Ovary (tissue), 9 donors: ENCODE results near the gene VAX1. TPM values are rescaled to one million over a fixed set of nuclear protein-coding genes. Genes with fewer than 3 reads are reported as not detected.
A peak's percentile ranks its signal among the peaks of the same experiment; 100 is the strongest.

Source experiments
- DNase-seq, 5 donors: peaks; one replicate each; pipeline ENCODE4 v3.0.0-alpha.2; 2019 to 2020
- H3K27ac ChIP-seq, 2 donors: fragments of 200-600 bp; one replicate each; pipeline versions ENCODE4 v1.5.1 to v1.8.0; 2019 to 2022
- H3K27me3 ChIP-seq: fragments of 200-600 bp; one replicate; pipeline ENCODE4 v1.8.0; 2022
- H3K36me3 ChIP-seq: fragments of 200-600 bp; sonication (generic); one replicate; pipeline ENCODE4 v1.5.1; 2019
- H3K4me1 ChIP-seq: one replicate; pipeline ENCODE4 v1.8.1; 2013; ENCODE audit warnings: mild to moderate bottlenecking, moderate library complexity; ENCODE audit not compliant: insufficient read depth
- H3K4me3 ChIP-seq: fragments of 200-600 bp; sonication (generic); one replicate; pipeline ENCODE4 v1.5.1; 2017
- H3K9me3 ChIP-seq, 2 donors: fragments of 200-600 bp in 1 of 2; sonication (generic) in 1 of 2; one replicate each; pipeline versions ENCODE4 v1.5.1 to v1.8.1; 2013 to 2019; ENCODE audit warnings: mild to moderate bottlenecking in 1 of 2, moderate library complexity in 1 of 2
- EP300 ChIP-seq: sonication (generic); formaldehyde crosslinking; IDR thresholded peaks from one replicate; pipeline ENCODE4 v1.6.1; 2017; ENCODE audit warnings: antibody characterized with exemption
- POLR2A ChIP-seq: fragments of 450-650 bp; IDR thresholded peaks from one replicate; pipeline ENCODE4 v1.6.1; 2017; ENCODE audit warnings: antibody characterized with exemption, mild to moderate bottlenecking, moderate library complexity
- WGBS, 3 donors: extraction: QIAGEN DNeasy Blood & Tissue Kit in 1 of 3; methylation state at CpG; one replicate each; pipeline versions ENCODE4 v1.1.5 to v1.1.7; 2013 to 2017; 5-methylcytosine and 5-hydroxymethylcytosine counted together
- intact Hi-C, 4 donors: fragments of 100-400 bp; cut with DNase I; formaldehyde crosslinking; loops; one replicate each; pipeline versions ENCODE4 v1.11.0 to v1.15.1; 2022 to 2023
- polyA plus RNA-seq, 2 donors: library from polyadenylated mRNA; stranded (reverse); fragments of 200-250 nt in 1 of 2; fragments of 350-450 nt in 1 of 2; fragmentation: Illumina TruSeq in 1 of 2; extraction: RNeasy Lipid Tissue Mini Kit (QIAGEN cat#74804) in 1 of 2; gene quantifications; one replicate each; pipeline ENCODE4 v1.2.3, GENCODE V29; 2013 to 2014
- total RNA-seq, 7 donors: library from RNA; depleted of rRNA in 2 of 7; stranded (reverse); fragments of >200 nt in 2 of 7; fragmentation: NEBNext Ultra II Directional in 3 of 7; extraction: Animal tissue kit (Norgen Biotek cat#: 25700) in 3 of 7; gene quantifications; one replicate each; pipeline versions ENCODE4 v1.1.0 to v1.2.4, GENCODE V29; 2016 to 2023
- TF ChIP-seq, protein P1 (sequence below), 3 donors: fragments of 450-650 bp in 2 of 3; fragments of 200-600 bp in 1 of 3; IDR thresholded peaks; one replicate each; pipeline versions ENCODE4 v1.5.1 to v1.8.0; 2016 to 2022; ENCODE audit warnings: antibody characterized with exemption in 3 of 3, mild to moderate bottlenecking in 1 of 3
- donor health status: DM: no; HTN: no; CAD: no; lungs with moderate emphysema.
- donor health status: DM: no; HTN: no; CAD: no.
- donor health status: Bipolar disorder and iron deficiency.
- donor health status: DM: yes; HTN: yes; CAD: no.
- donor health status: DM: no; HTN: no; CAD: no.
- donor health status: DM: yes; HTN: yes; CAD: no.

VAX1 gene
- total and polyA plus RNA-seq, 9 donors, result not detected

DNA sequence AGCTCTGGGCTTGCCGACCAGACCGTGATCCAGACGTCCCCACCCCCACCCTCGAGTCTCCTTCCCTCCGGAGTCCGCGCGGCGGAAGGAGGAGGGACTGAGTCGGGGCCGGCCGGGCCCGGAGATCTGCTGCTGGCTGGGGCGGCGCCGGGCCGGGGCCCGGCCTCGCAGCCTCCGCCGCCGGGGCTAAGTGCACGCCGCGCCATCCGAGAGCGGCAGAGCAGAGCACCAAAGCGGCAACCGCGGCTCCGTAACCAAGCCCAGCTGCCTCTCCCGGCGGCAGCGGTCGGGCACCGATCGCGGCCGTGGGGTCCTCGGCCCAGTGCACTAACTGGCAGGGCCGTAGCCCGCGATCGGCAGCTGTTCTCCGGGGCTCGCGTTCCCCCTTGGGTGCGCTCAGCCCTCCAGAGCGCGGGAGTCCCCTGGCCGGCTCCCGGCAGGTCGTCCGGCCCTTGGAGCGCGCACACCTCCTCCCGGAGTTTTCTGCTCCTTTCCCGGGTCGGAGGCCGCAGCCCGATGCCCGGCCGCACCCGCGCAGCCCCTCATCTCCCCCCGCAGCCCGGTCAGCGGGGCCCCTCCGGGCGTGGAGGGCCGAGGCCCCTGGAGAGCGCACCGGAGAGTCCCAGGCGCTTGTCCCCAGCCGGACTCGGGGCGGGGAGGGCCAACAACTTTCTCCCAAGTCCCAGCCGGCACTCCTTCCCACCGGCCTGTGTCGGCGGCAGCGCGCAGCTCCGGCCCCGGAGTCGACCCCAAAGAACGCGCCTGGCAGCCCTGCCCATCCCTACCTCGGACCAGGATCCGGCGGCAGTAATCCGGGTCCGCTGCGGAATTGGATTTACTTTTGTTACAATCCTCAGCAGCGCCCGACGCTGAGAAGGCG lies 799 bp downstream of the VAX1 start:
- TF ChIP-seq POLR2A (no peak), EP300 (no peak)
- TF ChIP-seq, protein P1, sequence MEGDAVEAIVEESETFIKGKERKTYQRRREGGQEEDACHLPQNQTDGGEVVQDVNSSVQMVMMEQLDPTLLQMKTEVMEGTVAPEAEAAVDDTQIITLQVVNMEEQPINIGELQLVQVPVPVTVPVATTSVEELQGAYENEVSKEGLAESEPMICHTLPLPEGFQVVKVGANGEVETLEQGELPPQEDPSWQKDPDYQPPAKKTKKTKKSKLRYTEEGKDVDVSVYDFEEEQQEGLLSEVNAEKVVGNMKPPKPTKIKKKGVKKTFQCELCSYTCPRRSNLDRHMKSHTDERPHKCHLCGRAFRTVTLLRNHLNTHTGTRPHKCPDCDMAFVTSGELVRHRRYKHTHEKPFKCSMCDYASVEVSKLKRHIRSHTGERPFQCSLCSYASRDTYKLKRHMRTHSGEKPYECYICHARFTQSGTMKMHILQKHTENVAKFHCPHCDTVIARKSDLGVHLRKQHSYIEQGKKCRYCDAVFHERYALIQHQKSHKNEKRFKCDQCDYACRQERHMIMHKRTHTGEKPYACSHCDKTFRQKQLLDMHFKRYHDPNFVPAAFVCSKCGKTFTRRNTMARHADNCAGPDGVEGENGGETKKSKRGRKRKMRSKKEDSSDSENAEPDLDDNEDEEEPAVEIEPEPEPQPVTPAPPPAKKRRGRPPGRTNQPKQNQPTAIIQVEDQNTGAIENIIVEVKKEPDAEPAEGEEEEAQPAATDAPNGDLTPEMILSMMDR (IDR thresholded peaks at IDR 0.05), result no peak
- intact Hi-C loops, result no loop called here
- Histone ChIP-seq H3K27me3 (no peaks in the 10 kb centered on the region), H3K27ac (no peak overlapping the region), H3K4me3 (peak overlapping the region; percentile 7), H3K4me1 (peaks cover 4% of the 10 kb centered on the region), H3K36me3 (no peaks in the 10 kb centered on the region), H3K9me3 (no peaks in the 10 kb centered on the region)
- 1% methylated on average over 54 to 98 of the region's 98 CpGs for WGBS, 3 donors
- DNase-seq, result no peak

DNA sequence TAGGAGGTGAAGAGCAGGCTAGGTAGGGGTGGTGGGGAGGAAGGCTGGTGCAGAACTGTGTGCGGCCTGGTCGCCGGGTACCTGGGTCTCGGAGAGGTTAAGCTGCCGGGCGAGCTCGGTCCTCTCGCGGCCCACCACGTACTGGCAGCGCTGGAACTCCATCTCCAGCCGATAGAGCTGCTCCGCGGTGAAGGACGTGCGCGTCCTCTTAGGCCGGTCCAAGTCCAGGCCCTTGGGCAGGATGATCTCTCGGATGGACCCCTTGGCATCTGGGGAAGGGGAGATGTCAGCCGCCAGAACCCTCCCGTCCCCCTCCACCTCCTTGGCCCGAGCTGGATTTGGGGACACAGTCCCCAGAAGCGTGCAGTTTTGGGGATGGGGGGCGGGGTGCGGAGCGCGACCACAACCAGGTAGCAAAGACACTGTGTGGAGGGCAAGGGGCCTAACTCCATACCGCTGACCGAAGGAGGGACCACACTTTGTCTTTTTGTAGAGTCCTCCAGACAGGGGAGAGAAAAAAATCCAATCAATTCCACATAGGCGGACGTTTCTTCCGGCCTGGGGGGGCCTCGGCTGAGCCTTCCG lies 1.6 kb downstream of the VAX1 start:
- Histone ChIP-seq H3K4me3 (no peak overlapping the region), H3K4me1 (peaks cover 4% of the 10 kb centered on the region), H3K9me3 (no peaks in the 10 kb centered on the region), H3K36me3 (no peaks in the 10 kb centered on the region), H3K27me3 (no peaks in the 10 kb centered on the region), H3K27ac (no peak overlapping the region)
- no peak for TF ChIP-seq EP300
- no peak for TF ChIP-seq POLR2A
- TF ChIP-seq, protein P1 (IDR thresholded peaks at IDR 0.05), result no peak
- no peak for DNase-seq
- whole genome bisulfite sequencing, 3 donors, result 43 to 47% (median 47%) methylated on average over 33 to 34 of the region's 34 CpGs
- intact Hi-C loops, result no loop called here

DNA sequence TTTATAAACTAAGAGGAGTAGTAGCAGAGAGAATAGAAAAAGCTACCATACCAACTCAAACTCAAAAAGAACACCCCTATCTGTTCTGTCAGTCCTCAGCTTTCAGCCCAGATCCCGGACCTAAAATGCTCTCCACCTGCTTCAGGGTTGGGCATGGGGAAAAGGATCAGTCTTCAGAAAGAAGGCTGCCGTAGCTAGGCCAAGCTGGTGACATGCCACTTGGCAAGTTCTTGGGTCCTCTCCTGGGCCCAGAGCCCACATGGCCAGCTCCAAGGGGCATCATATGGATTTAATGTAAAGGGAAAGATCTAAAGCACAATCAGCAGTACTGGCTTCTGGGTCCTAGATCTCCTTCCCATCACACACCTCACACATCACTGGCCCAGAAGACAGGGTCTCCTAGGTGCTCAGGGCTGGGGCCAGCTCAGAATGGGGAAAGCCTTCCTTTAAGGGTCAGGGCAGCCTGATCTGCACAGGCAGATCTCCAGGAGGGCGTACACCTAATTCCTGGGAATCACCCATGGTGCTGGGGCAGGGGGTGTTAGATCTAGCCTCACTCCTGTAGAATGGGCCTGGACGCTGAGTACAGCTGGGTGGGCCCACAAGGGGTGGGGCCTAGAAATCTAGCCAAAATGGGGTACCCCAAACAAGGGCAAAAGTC lies 2.5 kb downstream of the VAX1 start:
- DNase-seq, result no peak
- no peaks in the 10 kb centered on the region for H3K9me3 ChIP-seq
- 81 to 97% (median 96%) methylated on average over 4 of the region's 4 CpGs for WGBS, 3 donors
- no peak overlapping the region for H3K4me3 ChIP-seq
- H3K4me1 ChIP-seq, result peaks cover 4% of the 10 kb centered on the region
- no peaks in the 10 kb centered on the region for H3K27me3 ChIP-seq
- H3K36me3 ChIP-seq, result no peaks in the 10 kb centered on the region
- TF ChIP-seq POLR2A, result no peak
- TF ChIP-seq, protein P1 (IDR thresholded peaks at IDR 0.05), result no peak
- TF ChIP-seq EP300, result no peak
- no peak overlapping the region for H3K27ac ChIP-seq
- intact Hi-C loops, result no loop called here

DNA sequence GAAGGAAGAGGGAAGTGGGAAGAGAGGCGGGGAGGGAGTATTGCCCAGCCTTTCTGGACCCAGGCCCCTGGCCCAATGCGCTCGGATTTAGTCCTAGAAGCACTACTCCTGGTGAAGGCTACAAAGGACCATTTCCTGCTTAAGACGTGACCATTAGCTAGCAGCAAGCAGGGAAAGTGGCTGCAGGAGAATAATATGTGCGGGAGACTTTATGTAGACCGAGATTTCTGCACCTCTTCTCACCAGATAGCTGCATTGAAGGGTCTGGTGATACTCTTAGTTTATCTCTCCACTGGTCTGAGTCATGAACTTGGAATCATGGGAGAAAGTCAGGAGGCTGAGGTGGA lies 3.1 kb downstream of the VAX1 start:
- H3K4me1 ChIP-seq, result peaks cover 4% of the 10 kb centered on the region

More for the DNA sequence above, 3.1 kb downstream of the VAX1 start:
- intact Hi-C loops, result no loop called here
- Histone ChIP-seq H3K9me3 (no peaks in the 10 kb centered on the region), H3K36me3 (no peaks in the 10 kb centered on the region), H3K27me3 (no peaks in the 10 kb centered on the region), H3K4me3 (no peak overlapping the region), H3K27ac (no peak overlapping the region)
- no peak for DNase-seq
- TF ChIP-seq, protein P1 (IDR thresholded peaks at IDR 0.05), result no peak
- no peak for TF ChIP-seq POLR2A
- no peak for TF ChIP-seq EP300
- WGBS, 3 donors, result 85 to 89% (median 85%) methylated on average over 6 of the region's 6 CpGs
